HG02678 (cell line): ENCODE results near the gene FKRP.
A peak's percentile ranks its signal among the peaks of the same experiment; 100 is the strongest.

Experiments used
- ATAC-seq: cut with Tn5 transposase; IDR thresholded peaks from one replicate; pipeline ENCODE4 v1.9.1; 2021; ENCODE audit warnings: mild to moderate bottlenecking, moderate library complexity; ENCODE audit not compliant: unreplicated experiment

FKRP gene

DNA sequence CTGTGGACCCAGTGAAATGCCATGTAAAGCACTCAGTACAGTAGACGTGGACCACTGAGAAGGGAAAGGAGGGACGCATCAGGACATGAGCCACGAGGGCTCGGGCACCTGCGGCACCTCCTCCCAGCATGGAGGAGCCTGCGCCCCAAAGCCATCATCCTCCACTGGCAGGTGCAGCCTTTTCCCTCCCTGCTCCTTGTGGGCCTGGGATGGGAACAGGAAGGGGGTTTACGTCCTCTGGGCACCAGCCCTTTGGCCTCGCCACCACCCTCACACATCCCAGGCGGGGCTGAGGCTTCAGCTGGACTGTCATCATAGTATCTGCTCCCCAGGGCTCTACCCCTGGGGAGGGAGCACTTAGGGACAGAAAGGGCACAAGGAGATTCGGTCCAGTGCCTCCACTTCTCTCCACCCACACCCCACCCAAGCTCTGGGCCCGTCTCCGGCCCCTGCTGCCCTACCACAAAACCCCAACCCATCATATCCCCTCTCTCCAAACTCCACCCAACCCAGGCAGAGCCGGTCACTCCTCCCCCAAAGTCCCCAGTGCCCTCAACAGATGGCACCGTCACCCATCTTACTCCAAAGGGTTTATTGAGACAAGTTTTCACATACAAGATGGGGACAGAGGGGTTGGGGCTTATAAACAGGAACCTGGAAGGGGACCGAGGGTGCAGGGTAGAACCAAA is 26.8 kb upstream of the FKRP start:
- peak; percentile 38 for ATAC-seq

GRCh38 chr19:46719629-46720502 is 26.0 kb upstream of the FKRP start:
- ATAC-seq: no peak

DNA sequence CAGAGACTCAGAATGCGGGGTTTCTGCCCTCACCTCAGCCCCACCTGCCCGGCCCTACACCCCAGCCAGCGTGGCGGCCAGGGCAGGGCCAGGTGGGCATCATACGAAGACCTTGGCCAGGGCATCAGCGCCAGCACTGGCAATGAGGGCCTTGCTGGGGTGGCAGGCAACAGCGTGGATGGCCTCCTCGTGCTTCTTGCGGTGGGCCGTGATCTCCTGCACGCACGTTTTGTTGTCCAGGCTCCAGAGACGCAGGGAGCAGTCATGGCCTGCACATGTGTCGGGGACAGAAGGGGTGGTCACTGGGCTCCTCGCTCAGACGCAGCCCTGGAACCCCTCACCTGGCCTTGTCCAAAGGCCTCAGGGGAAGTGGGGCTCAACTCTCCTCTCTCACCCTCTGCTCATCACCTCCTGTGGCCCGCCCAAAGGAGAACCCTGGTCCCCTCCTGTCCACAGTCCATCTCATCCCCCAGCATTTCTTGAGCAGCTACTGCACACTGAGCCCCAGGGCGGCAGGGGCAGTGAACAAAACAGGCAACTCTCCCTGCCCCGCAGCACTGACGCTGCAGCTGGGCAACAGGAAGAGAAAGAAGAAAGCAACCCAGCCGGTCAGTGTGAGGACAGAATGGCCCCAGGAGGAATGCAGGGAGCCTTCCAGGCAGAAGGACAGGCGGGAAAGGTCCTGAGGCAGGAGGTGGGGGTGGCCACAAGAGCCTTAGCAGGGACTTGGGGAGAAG is 25.2 kb upstream of the FKRP start:
- ATAC-seq: no peak

- ATAC-seq: no peak
Observed at GRCh38 chr19:46721269-46722003, 24.4 kb upstream of the FKRP start.

DNA sequence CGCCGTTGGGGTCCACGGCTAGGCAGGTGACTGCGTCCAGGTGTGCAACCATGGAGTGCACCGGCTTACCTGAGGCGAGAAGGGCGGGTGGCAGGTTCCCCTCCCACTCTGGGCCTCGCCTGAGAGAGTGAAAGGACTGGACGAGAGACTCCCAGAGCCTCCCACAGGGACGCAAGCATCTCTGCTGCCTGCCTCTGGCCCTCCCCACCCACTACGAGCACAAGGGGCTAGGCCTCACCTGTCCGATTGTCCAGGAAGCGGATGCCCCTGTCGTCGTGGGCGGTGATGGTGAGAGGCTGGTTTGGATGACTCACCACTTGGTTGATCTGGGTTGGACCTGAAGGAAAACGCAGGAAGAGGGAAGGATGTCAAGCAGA is 23.9 kb upstream of the FKRP start:
- ATAC-seq: no peak

DNA sequence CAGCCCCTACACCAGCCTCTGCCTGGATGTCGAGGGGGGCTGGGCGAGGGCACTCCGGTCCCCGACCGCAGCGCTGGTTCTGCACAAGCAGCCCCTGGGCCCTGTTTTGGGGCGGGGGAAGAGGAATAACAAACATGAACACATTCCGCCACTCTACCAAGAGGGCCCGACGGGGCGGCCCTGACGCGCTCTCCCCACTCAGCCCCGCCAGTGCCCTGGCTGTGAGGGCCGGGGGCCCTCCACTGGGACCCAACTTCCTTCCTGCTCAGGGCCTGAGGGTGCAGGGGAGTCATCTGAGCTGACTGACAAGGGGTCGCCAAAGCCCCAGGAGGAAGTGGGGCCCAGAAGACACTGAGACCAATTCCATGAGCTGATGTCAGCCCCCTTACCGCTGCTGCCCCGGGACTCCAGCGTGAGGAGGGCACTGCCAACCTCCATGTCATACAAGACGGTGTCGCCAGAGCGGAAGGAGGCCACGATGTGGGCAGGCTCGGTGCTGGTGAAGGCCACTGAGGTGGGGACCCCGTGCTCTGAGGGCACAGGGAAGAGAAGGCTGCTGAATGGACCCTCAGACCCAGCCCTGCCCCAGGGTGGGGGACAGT is 23.3 kb upstream of the FKRP start:
- ATAC-seq: no peak

GRCh38 chr19:46723023-46723461 is 22.8 kb upstream of the FKRP start:
- ATAC-seq: no peak

DNA sequence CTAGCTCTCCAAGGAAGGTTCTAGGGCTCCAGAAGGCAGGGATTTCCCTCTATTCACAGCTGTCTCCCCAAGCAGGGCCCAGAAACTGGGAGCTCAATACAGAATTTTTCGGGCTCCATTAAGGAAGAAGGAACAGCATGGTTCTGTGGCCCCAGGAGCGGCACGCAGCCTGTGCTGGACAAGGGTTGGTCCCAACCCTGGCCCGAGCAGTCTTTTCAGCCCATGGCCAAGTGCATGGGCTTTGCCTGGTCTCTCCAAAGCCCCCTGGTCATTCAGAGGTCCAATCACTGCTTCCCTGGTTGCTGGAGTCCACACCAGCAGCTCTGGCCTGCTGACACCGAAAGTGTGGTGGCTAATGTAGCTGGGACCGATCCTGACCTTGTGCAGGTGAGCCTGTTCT is 22.4 kb upstream of the FKRP start:
- ATAC-seq: no peak

DNA sequence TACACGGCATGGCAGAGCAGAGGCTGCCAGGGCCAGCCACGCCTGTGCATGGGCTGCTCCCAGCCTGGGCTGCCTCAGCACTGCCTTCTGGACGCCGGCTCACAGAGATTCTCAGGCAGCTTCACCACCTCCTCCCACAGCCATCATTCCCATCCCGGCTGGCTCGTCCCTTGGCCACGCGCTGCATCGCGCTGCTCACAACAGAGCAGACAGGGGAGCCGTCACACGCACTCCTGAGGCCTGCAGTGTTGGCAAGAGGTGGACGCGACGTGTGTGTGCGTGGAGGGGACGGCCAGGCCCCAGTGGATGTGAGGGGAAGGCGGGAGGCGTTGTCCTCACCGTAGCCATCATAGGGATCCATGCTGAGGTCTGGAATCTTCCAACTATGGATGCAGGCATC is 21.4 kb upstream of the FKRP start:
- no peak for ATAC-seq

DNA sequence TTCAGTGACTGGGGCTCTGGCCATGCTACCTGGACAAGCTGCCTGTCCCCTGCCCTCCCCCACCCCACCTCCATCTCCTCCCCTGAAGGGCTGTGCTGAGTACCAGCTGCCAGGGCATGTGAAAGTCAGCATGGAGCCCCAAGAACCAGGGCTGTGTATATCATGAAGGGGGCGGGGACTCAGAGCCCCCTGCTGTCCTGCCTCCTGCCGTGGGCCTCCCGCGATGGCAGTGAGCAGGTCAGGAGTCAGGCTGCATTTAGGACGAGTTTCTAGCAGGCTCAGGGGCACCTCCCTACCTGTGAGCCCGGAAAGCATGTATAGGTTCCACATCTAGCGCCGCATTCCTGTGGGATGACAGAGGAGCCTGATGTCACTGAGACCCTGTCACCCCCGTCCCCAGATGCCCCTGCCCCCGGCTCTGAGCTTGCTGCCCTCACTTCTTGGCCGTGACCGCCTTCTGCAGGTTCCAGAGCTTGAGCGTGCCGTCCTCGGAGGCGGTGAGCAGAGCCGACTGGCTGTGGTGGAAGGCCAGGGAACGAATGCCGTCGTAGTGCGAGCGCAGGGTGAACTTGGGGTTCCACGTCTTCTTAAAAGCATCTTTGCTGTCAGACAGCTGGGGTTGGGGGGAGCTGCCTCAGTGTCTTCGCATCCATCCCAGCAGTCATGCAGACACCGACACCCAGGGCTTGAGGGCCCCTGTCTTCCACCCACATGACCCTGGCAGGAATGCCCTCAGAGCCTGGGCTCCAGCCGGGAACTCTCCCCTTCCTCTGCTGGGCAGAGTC is 20.6 kb upstream of the FKRP start:
- no peak for ATAC-seq

GRCh38 chr19:46725859-46726393 is 19.9 kb upstream of the FKRP start:
- no peak for ATAC-seq

DNA sequence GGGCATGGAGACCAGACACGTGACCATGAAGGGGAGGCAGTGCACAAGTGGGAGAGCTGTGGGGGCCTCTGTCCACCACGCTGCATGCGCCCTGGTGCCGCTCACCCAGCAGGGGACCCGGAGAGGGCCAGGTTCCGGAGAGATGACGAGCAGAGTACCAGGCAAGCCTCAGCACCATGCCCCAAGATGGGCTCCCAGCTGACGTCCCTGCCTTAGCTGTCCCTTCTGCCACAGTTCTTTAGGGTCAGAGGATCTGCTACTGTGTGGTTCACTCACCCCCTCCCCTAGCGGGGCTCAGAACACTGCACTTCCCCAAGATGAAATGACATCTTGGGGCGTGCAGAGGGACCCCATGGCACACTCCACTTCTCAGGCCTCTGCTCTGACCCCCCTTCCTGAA is 19.3 kb upstream of the FKRP start:
- ATAC-seq: no peak

GRCh38 chr19:46726971-46727501 is 18.8 kb upstream of the FKRP start:
- no peak for ATAC-seq

DNA sequence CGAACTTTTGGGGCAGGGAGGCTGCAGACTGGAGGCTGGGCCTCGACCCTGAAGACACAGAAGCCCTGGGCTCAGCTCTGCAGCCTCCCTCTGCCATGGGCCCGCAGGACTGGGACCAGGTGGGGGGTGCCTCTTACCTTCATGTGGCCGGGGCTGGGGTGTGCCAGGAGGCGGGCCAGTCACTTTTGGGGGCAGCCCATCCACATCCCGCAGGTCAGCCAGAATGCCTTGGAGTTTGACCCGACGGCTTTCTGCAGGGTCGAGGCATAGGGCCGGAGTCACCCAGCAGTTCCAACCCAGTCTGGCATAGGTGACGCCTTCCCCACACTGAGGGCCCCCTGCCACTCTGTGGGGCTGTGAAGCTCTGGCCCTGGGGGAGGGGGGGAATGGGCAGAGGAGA is 18.1 kb upstream of the FKRP start:
- no peak for ATAC-seq

- ATAC-seq: no peak
Observed at GRCh38 chr19:46728208-46728607, 17.6 kb upstream of the FKRP start.

DNA sequence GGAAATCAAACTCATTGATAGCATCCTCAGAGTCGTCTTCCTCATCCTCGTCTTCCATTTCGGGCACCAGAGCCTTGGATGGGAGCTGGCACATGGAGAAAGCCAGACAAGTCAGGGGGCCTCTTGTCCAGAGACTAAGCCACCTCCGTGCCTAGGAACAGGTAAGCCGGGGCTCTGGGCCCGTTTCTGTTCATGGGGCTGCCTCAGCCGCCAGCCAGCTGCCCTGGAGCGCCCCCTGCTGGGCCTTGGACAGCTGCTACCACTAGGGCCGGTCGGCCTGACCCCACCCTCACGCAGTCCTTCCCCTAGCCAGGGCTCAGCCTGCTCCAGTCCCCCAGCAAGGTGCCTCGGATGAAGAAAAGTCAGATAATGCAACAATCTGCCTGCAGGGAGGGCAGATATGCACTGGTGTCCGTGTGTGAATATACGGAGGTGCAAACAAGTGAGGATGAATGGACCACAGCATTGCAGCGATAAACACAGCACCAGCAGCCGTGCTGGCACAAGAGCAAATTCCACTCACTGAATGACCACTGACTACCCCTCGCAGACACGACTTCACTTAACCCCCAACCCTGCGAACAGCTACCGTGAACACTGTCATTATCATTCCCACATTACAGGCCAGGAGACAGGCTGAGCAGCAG is 17.0 kb upstream of the FKRP start:
- ATAC-seq: no peak

GRCh38 chr19:46729696-46730095 is 16.2 kb upstream of the FKRP start:
- ATAC-seq: no peak

- no peak for ATAC-seq
Observed at GRCh38 chr19:46730187-46730586, 15.7 kb upstream of the FKRP start.

DNA sequence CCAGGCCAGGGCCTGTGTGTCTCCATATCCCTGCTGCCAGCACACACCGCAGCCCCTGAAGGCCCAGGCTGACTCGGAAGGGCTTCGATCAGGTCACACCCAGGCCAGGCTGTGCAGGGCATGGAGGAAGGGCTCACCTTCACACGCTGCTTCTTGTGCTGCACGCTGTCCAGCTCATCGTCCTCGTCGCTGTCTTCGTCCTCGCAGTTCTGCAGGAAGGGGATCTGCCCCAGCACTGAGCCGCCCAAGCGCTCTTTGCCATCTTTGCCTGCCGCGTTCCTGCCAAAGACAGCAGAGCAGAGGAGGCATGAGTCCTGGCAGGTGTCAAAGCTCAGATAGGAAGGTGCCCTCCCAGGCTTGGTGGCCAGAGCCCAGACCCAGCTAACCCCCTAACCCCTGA is 15.3 kb upstream of the FKRP start:
- no peak for ATAC-seq
